Neural cell (in vitro differentiated cells): Measurements from ENCODE around the gene SPC24. TPM values are rescaled to one million over a fixed set of nuclear protein-coding genes. Genes with fewer than 3 reads are reported as not detected.

ENCODE experiments used
- polyA plus RNA-seq: library from polyadenylated mRNA; depleted of rRNA; stranded (reverse); fragments of >200 nt; gene quantifications from 2 replicates; pipeline ENCODE4 v1.2.3, GENCODE V29; 2014

SPC24 gene
- polyA plus RNA-seq, 1 donor from 2014 or later: 0.40 TPM

Other genes starting within 250 kb of the SPC24 start
- 101 and 109 TPM in 2 replicates for gene YIPF2, start 227.1 kb downstream of the SPC24 start, polyA plus RNA-seq
- 39.4 and 52.1 TPM in 2 replicates for gene TIMM29, start 227.0 kb downstream of the SPC24 start, polyA plus RNA-seq
- 97.3 and 116 TPM in 2 replicates for gene SMARCA4, start 194.8 kb downstream of the SPC24 start, polyA plus RNA-seq
- 23.2 and 26.4 TPM in 2 replicates for gene LDLR, start 66.3 kb downstream of the SPC24 start, polyA plus RNA-seq
- 0.25 and 0.26 TPM in 2 replicates for gene KANK2, start 41.8 kb upstream of the SPC24 start, polyA plus RNA-seq
- not detected in 2 replicates for gene ANGPTL8, start 83.8 kb upstream of the SPC24 start, polyA plus RNA-seq
- gene DOCK6, start 106.7 kb upstream of the SPC24 start, polyA plus RNA-seq: 0.48 TPM in 1 of 2 replicates, not detected in the other
- gene TSPAN16, start 140.4 kb upstream of the SPC24 start, polyA plus RNA-seq: not detected in 2 replicates
- 16.7 and 19.3 TPM in 2 replicates for gene RAB3D, start 183.9 kb upstream of the SPC24 start, polyA plus RNA-seq
- gene TMEM205, start 190.5 kb upstream of the SPC24 start, polyA plus RNA-seq: 113 and 136 TPM in 2 replicates
- gene CCDC159, start 190.7 kb upstream of the SPC24 start, polyA plus RNA-seq: 2.4 TPM in 1 of 2 replicates, not detected in the other
- 44.1 and 47.6 TPM in 2 replicates for gene PLPPR2, start 199.7 kb upstream of the SPC24 start, polyA plus RNA-seq
- gene SWSAP1, start 218.9 kb upstream of the SPC24 start, polyA plus RNA-seq: 2.1 and 2.4 TPM in 2 replicates
- gene EPOR, start 228.5 kb upstream of the SPC24 start, polyA plus RNA-seq: 3.1 and 5.8 TPM in 2 replicates